ENCODE measurements around the gene THAP9. TPM values are rescaled to one million over a fixed set of nuclear protein-coding genes. Genes with fewer than 3 reads are reported as not detected.

Gene THAP9
- total RNA-seq, 2 experiments from 2014 or later, result 10.5 to 16.4 TPM

- no peak overlapping the region for H2AFZ ChIP-seq (ENCODE audit: low read length)
- H3K79me2 ChIP-seq (ENCODE audit: insufficient read depth, low read depth, low read length), result peaks cover 70% of the 10 kb centered on the region; the same call in 1 of the 2 replicates
- no peaks in the 10 kb centered on the region for H4K20me1 ChIP-seq (ENCODE audit: insufficient read depth, low read length)
- CTCF ChIA-PET (ENCODE audit: unreplicated experiment), result no interaction called here
- peaks cover 89% of the 10 kb centered on the region for H3K36me3 ChIP-seq (ENCODE audit: insufficient read depth, low read length)
- peaks cover 12% of the 10 kb centered on the region for H3K4me1 ChIP-seq (ENCODE audit: insufficient read depth, low read length, poor library complexity, severe bottlenecking)
- intact Hi-C loops (cut with micrococcal nuclease; ENCODE audit: unreplicated experiment), result no loop called here
- no peaks in the 10 kb centered on the region for H3K9me2 ChIP-seq (ENCODE audit: insufficient read depth, low read length)
- POLR2A ChIA-PET, result no interaction called here
- H3K27ac ChIP-seq (ENCODE audit: low read depth, low read length, poor library complexity, severe bottlenecking), result no peak overlapping the region
- DNase-seq (ENCODE audit: low spot score), result no peak
- no TSS peak for BruUV-seq (replicated peaks)
- H3K9me3 ChIP-seq (ENCODE audit: low read length), result no peaks in the 10 kb centered on the region
- TF ChIP-seq EZH2phosphoT487 (IDR thresholded peaks at IDR 0.05; ENCODE audit: borderline replicate concordance, low read depth, low read length) (no peak), CTCF (conservative IDR thresholded peaks at IDR 0.05; ENCODE audit: low read length) (no peak)
- no peak overlapping the region for H3K4me3 ChIP-seq (ENCODE audit: low read depth, low read length, poor library complexity, severe bottlenecking)
- H3K4me2 ChIP-seq (ENCODE audit: low read length), result no peak overlapping the region
These were observed 53.7 kb downstream of the THAP9 start for GRCh38 chr4:82954212-82954611.

DNA sequence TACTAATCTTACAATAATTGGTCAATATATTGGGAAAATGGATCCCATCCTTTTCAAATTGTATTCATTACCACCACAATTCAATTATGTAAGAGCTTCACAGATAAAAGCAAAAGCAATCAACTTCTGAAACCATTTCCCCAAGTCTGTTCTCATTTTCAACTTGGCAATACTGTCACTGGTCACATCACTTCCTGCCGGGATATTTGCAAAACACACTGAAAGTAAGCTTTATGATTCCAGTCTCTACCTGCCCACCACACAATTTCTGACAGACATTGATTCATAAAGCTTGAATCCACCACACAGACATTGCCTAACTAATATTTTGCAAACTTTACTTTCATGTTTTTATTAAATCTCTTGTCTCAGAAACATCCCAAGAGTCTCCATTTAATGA, 56.5 kb downstream of the THAP9 start:
- Histone ChIP-seq H3K9me2 (ENCODE audit: insufficient read depth, low read length) (no peaks in the 10 kb centered on the region), H3K79me2 (ENCODE audit: insufficient read depth, low read depth, low read length) (peaks cover 60% of the 10 kb centered on the region; the same call in 1 of the 2 replicates), H3K4me3 (ENCODE audit: low read depth, low read length, poor library complexity, severe bottlenecking) (no peak overlapping the region), H4K20me1 (ENCODE audit: insufficient read depth, low read length) (no peaks in the 10 kb centered on the region), H3K4me1 (ENCODE audit: insufficient read depth, low read length, poor library complexity, severe bottlenecking) (peaks cover 21% of the 10 kb centered on the region), H3K4me2 (ENCODE audit: low read length) (no peak overlapping the region), H2AFZ (ENCODE audit: low read length) (no peak overlapping the region), H3K36me3 (ENCODE audit: insufficient read depth, low read length) (peaks cover 91% of the 10 kb centered on the region), H3K9me3 (ENCODE audit: low read length) (no peaks in the 10 kb centered on the region), H3K27ac (ENCODE audit: low read depth, low read length, poor library complexity, severe bottlenecking) (peak overlapping the region; percentile 17)
- intact Hi-C loops (cut with micrococcal nuclease; ENCODE audit: unreplicated experiment), result loop anchor here (5.0 kb wide), 1 partner anchor 50 kb away; no protein-coding TSS in a partner anchor
- no peak for TF ChIP-seq EZH2phosphoT487 (IDR thresholded peaks at IDR 0.05; ENCODE audit: borderline replicate concordance, low read depth, low read length)
- no peak for TF ChIP-seq CTCF (conservative IDR thresholded peaks at IDR 0.05; ENCODE audit: low read length)
- POLR2A ChIA-PET, result interaction anchor here (0.7 to 1.6 kb wide), 6 partner anchors 11 to 29 kb away, joined by 3 to 10 read pairs (median 4); no protein-coding TSS in a partner anchor
- TSS peak; percentile 42 for BruUV-seq (replicated peaks)
- no peak for DNase-seq (ENCODE audit: low spot score)
- CTCF ChIA-PET (ENCODE audit: unreplicated experiment), result no interaction called here

DNA sequence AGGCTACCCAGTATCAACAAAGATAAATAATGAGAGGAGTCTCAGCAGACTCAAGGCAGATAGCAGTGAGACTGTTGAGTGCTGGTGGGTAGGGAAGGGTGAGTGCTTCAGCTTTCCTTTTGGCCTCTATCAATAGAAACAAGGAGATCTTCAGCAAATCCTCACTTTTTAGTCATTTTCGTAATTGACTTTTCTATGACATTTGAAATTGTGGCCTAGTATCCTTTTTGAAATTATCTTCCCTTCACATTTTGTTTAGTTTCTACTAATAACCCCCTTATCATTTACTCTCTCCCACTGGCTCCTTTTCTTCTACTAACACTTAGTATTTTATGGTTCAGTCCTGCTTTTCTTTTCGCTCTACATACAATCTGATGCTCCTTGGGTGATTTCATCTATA, 65.2 kb downstream of the THAP9 start:
- intact Hi-C loops (cut with micrococcal nuclease; ENCODE audit: unreplicated experiment), result no loop called here
- TF ChIP-seq CTCF (conservative IDR thresholded peaks at IDR 0.05; ENCODE audit: low read length) (no peak), EZH2phosphoT487 (IDR thresholded peaks at IDR 0.05; ENCODE audit: borderline replicate concordance, low read depth, low read length) (no peak)
- BruUV-seq (replicated peaks), result no TSS peak
- H3K9me3 ChIP-seq (ENCODE audit: low read length), result no peaks in the 10 kb centered on the region
- ChIA-PET POLR2A (interaction anchor here (0.6 to 1.4 kb wide), 4 partner anchors 15 to 123 kb away, joined by 3 to 6 read pairs (median 4); no protein-coding TSS in a partner anchor), CTCF (ENCODE audit: unreplicated experiment) (no interaction called here)
- no peaks in the 10 kb centered on the region for H3K9me2 ChIP-seq (ENCODE audit: insufficient read depth, low read length)
- no peak for DNase-seq (ENCODE audit: low spot score)
- peak overlapping the region; percentile 37 for H3K27ac ChIP-seq (ENCODE audit: low read depth, low read length, poor library complexity, severe bottlenecking)
- H3K4me1 ChIP-seq (ENCODE audit: insufficient read depth, low read length, poor library complexity, severe bottlenecking), result peaks cover 65% of the 10 kb centered on the region
- H2AFZ ChIP-seq (ENCODE audit: low read length), result no peak overlapping the region
- H3K4me3 ChIP-seq (ENCODE audit: low read depth, low read length, poor library complexity, severe bottlenecking), result no peak overlapping the region
- no peaks in the 10 kb centered on the region for H4K20me1 ChIP-seq (ENCODE audit: insufficient read depth, low read length)
- no peak overlapping the region for H3K4me2 ChIP-seq (ENCODE audit: low read length)
- peaks cover 87% of the 10 kb centered on the region for H3K36me3 ChIP-seq (ENCODE audit: insufficient read depth, low read length)
- peaks cover 66% of the 10 kb centered on the region; the same call in 1 of the 2 replicates for H3K79me2 ChIP-seq (ENCODE audit: insufficient read depth, low read depth, low read length)
